ENCODE results near the gene LATS2.

- TF ChIP-seq PATZ1 (CRISPR knock-in tag; IDR thresholded peaks at IDR 0.05; ENCODE audit: borderline replicate concordance), result no peak
- TF ChIP-seq CSRNP3 (CRISPR knock-in tag; IDR thresholded peaks at IDR 0.05), result no peak
- no peak for TF ChIP-seq OSR1 (CRISPR knock-in tag; IDR thresholded peaks at IDR 0.05)
- no peak for TF ChIP-seq ZNF565 (CRISPR knock-in tag; conservative IDR thresholded peaks at IDR 0.05; ENCODE audit: low read depth)
- no peak for TF ChIP-seq SNAI2 (CRISPR knock-in tag; IDR thresholded peaks at IDR 0.05)
- no peak for TF ChIP-seq ZNF70 (CRISPR knock-in tag; IDR thresholded peaks at IDR 0.05)
- TF ChIP-seq RARB (CRISPR knock-in tag; IDR thresholded peaks at IDR 0.05), result no peak
- no peak for TF ChIP-seq ZFP30 (CRISPR knock-in tag; IDR thresholded peaks at IDR 0.05)
- no peak for TF ChIP-seq ISL1 (CRISPR knock-in tag; IDR thresholded peaks at IDR 0.05)
Observed at GRCh38 chr13:20980899-20981298, 80.5 kb downstream of the LATS2 start.

All from SK-N-SH treated with all-trans-retinoic acid at 6 μM for 48 hours (cell line).